K562 (cell line): ENCODE measurements around the gene SETD1B. TPM values are rescaled to one million over a fixed set of nuclear protein-coding genes. Genes with fewer than 3 reads are reported as not detected.

Experiments
- ATF4 ChIP-seq: fragments of 450-650 bp; formaldehyde crosslinking; IDR thresholded peaks from 2 replicates; pipeline ENCODE4 v1.4.0; 2022; ENCODE audit warnings: mild to moderate bottlenecking, moderate library complexity
- CREM ChIP-seq: IDR thresholded peaks from 2 replicates; pipeline ENCODE4 v1.6.1; 2014; ENCODE audit warnings: antibody characterized with exemption, low read depth
- EP400 ChIP-seq: fragments of 450-650 bp; IDR thresholded peaks from 2 replicates; pipeline ENCODE4 v1.6.1; 2017; ENCODE audit warnings: antibody characterized with exemption, mild to moderate bottlenecking, moderate library complexity
- ERF ChIP-seq: fragments of 450-650 bp; formaldehyde crosslinking; IDR thresholded peaks from 2 replicates; pipeline ENCODE4 v1.4.0; 2020; ENCODE audit warnings: mild to moderate bottlenecking, mixed read lengths
- HNRNPL ChIP-seq: fragments of 200-400 bp; formaldehyde crosslinking; IDR thresholded peaks from 2 replicates; pipeline ENCODE4 v1.6.1; 2017; ENCODE audit warnings: low read depth, mild to moderate bottlenecking, low read length
- KLF6 ChIP-seq: fragments of 250-450 bp; sonication (Bioruptor Pico); IDR thresholded peaks from 2 replicates; pipeline ENCODE4 v1.4.0; 2020; ENCODE audit warnings: mild to moderate bottlenecking, moderate library complexity, borderline replicate concordance
- NCOA1 ChIP-seq: fragments of 450-650 bp; IDR thresholded peaks from 2 replicates; pipeline ENCODE4 v1.6.1; 2016; ENCODE audit warnings: low read depth
- NFE2L1 ChIP-seq: fragments of 450-650 bp; IDR thresholded peaks from 2 replicates; pipeline ENCODE4 v1.6.1; 2016; ENCODE audit warnings: missing genetic modification characterization, low read depth, mild to moderate bottlenecking, missing compliant biosample characterization, moderate library complexity, borderline replicate concordance
- NR4A1 ChIP-seq, 2 experiments: fragments of 250-450 bp in 1 of 2; fragments of 450-650 bp in 1 of 2; sonication (Bioruptor Pico) in 1 of 2; IDR thresholded peaks; 2 replicates each; pipeline versions ENCODE4 v1.4.0 to v1.6.1; 2016 to 2020; ENCODE audit warnings: mild to moderate bottlenecking in 2 of 2, missing compliant biosample characterization in 1 of 2, missing genetic modification characterization in 1 of 2, moderate library complexity in 1 of 2
- POLR2AphosphoS2 ChIP-seq: IDR thresholded peaks from 2 replicates; pipeline ENCODE4 v1.6.1; 2012; ENCODE audit warnings: low read length, improper control_type of control experiment
- RBM34 ChIP-seq: fragments of 200-400 bp; formaldehyde crosslinking; IDR thresholded peaks from 2 replicates; pipeline ENCODE4 v1.6.1; 2018; ENCODE audit warnings: low read length, borderline replicate concordance; ENCODE audit not compliant: insufficient read depth
- SMARCA4 ChIP-seq: fragments of 450-650 bp; IDR thresholded peaks from 2 replicates; pipeline ENCODE4 v1.6.1; 2016
- SP1 ChIP-seq: sonication (generic); formaldehyde crosslinking; IDR thresholded peaks from 2 replicates; pipeline ENCODE4 v1.8.1; 2022; ENCODE audit warnings: mild to moderate bottlenecking, missing genetic modification reagents
- SP2 ChIP-seq: IDR thresholded peaks from 2 replicates; pipeline ENCODE4 v1.6.1; 2011; ENCODE audit warnings: mild to moderate bottlenecking, low read depth, low read length, moderate library complexity; ENCODE audit not compliant: poor library complexity, severe bottlenecking; ENCODE audit errors: extremely low read depth
- TGIF2 ChIP-seq: sonication (generic); formaldehyde crosslinking; IDR thresholded peaks from 2 replicates; pipeline ENCODE4 v1.8.1; 2022; ENCODE audit warnings: mild to moderate bottlenecking, missing genetic modification reagents, moderate library complexity
- ZBTB7A ChIP-seq: IDR thresholded peaks from 2 replicates; pipeline ENCODE4 v1.6.1; 2011; ENCODE audit warnings: low read depth, mild to moderate bottlenecking, low read length, moderate library complexity, borderline replicate concordance; ENCODE audit not compliant: control insufficient read depth
- ZNF263 ChIP-seq: sonication (generic); formaldehyde crosslinking; IDR thresholded peaks from 2 replicates; pipeline ENCODE4 v1.8.0; 2022; ENCODE audit warnings: mild to moderate bottlenecking, missing genetic modification reagents, borderline replicate concordance
- polyA plus RNA-seq, 8 experiments: library from polyadenylated mRNA; depleted of rRNA in 4 of 8; stranded (reverse) in 5 of 8; unstranded in 3 of 8; fragments of >200 nt; fragmentation: Nextera tagmentation in 2 of 8; fragmentation: Illumina TruSeq in 1 of 8; extraction: Ambion mirVana in 2 of 8; extraction: Trizol in 1 of 8; gene quantifications; 2 replicates each; pipeline versions ENCODE4 v1.2.1 to v1.2.3, GENCODE V29; 2011 to 2014; ENCODE audit warnings: inconsistent platforms in 1 of 8, missing spikeins in 1 of 8
- total RNA-seq, 7 experiments: library from RNA; depleted of rRNA in 6 of 7; stranded (reverse); fragments of >200 nt in 6 of 7; fragmentation: Illumina TruSeq in 2 of 7; extraction: Trizol in 2 of 7; gene quantifications; 2 replicates each; pipeline versions ENCODE4 v1.2.1 to v1.2.3, GENCODE V29; 2011 to 2021; ENCODE audit warnings: low replicate concordance in 1 of 7
- TF ChIP-seq, protein P1 (sequence below): fragments of 250-450 bp; sonication (Bioruptor Pico); IDR thresholded peaks from 2 replicates; pipeline ENCODE4 v1.4.0; 2020; ENCODE audit warnings: borderline replicate concordance
- TF ChIP-seq, protein P2 (sequence below): fragments of 450-650 bp; IDR thresholded peaks from 2 replicates; pipeline ENCODE4 v1.6.1; 2016; ENCODE audit warnings: antibody characterized with exemption

The SETD1B gene
- total and polyA plus RNA-seq, 9 of the 15 experiments (the other 6 are each of a cell fraction or from before 2014, with no cell fraction given) = 0.48 to 26.6 (median 2.3) TPM

- TF ChIP-seq RBM34 (no peak), ZBTB7A (peak; percentile 70; the same call in 1 of the 2 replicates), ATF4 (CRISPR knock-in tag) (peak; percentile 57; the same call in 1 of the 2 replicates), TGIF2 (CRISPR knock-in tag) (no peak), ERF (CRISPR knock-in tag) (peak; percentile 91), KLF6 (peak; percentile 69; the same call in 1 of the 2 replicates), EP400 (peak; percentile 89), NR4A1 (CRISPR knock-in tag; IDR thresholded peaks at IDR 0.05) (no peak), NR4A1 (tag; IDR thresholded peaks at IDR 0.05) (no peak), SP1 (CRISPR knock-in tag) (peak; percentile 89), CREM (peak; percentile 71), POLR2AphosphoS2 (peak; percentile 88), NCOA1 (peak; percentile 15; the same call in 1 of the 2 replicates), SP2 (no peak), HNRNPL (peak; percentile 85), SMARCA4 (peak; percentile 66), NFE2L1 (tag) (no peak), ZNF263 (CRISPR knock-in tag) (peak; percentile 71; the same call in 1 of the 2 replicates)
- TF ChIP-seq, protein P1, sequence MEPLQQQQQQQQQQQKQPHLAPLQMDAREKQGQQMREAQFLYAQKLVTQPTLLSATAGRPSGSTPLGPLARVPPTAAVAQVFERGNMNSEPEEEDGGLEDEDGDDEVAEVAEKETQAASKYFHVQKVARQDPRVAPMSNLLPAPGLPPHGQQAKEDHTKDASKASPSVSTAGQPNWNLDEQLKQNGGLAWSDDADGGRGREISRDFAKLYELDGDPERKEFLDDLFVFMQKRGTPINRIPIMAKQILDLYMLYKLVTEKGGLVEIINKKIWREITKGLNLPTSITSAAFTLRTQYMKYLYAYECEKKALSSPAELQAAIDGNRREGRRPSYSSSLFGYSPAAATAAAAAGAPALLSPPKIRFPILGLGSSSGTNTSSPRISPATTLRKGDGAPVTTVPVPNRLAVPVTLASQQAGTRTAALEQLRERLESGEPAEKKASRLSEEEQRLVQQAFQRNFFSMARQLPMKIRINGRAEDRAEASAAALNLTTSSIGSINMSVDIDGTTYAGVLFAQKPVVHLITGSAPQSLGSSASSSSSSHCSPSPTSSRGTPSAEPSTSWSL (CRISPR knock-in tag) = no peak
- TF ChIP-seq, protein P2, sequence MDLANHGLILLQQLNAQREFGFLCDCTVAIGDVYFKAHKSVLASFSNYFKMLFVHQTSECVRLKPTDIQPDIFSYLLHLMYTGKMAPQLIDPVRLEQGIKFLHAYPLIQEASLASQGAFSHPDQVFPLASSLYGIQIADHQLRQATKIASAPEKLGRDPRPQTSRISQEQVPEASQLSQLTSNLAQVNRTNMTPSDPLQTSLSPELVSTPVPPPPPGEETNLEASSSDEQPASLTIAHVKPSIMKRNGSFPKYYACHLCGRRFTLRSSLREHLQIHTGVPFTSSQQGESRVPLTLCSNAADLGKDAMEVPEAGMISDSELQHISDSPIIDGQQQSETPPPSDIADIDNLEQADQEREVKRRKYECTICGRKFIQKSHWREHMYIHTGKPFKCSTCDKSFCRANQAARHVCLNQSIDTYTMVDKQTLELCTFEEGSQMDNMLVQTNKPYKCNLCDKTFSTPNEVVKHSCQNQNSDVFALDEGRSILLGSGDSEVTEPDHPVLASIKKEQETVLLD = peak; percentile 50; the same call in 1 of the 2 replicates
These were observed 6.7 kb upstream of the SETD1B start (continued) for GRCh38 chr12:121796855-121797751.
